ENCODE results near the gene LDLRAD3.

DNA sequence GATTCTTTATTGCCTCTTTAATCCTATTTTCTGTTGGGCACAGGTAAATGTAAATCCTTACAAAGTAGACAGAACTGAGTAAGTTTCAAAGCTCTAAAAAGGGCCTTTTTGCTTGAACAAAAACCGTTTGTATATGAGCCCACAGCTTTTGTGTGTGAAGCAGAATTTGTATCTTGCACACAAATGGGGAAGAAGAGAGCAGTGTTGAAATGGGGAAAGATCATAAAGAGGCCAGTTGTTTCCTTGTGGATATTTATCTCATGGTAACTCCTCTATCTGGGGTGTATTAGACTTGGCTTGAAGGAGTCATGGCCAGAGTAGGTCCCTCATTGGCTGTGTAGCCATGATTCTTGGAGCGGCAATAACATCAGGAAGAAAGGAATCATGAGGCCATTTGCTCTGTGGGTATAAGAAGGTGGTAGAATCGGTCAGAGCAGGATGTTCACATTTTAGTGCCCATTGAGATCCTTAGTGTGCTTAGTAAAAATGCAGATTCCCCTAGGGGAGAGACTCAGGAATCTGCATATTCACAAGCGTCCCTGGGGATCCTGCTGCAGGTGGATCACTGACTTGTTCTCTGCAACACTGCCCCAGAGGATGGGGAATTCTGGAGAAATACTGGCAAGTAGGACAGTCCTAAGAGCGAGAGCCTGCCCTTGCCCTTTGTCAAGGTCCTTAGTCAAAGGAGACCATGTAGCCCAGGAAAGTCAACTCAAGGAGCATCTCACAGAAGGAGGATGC lies 126.5 kb downstream of the LDLRAD3 start:
- TF ChIP-seq, protein P1, sequence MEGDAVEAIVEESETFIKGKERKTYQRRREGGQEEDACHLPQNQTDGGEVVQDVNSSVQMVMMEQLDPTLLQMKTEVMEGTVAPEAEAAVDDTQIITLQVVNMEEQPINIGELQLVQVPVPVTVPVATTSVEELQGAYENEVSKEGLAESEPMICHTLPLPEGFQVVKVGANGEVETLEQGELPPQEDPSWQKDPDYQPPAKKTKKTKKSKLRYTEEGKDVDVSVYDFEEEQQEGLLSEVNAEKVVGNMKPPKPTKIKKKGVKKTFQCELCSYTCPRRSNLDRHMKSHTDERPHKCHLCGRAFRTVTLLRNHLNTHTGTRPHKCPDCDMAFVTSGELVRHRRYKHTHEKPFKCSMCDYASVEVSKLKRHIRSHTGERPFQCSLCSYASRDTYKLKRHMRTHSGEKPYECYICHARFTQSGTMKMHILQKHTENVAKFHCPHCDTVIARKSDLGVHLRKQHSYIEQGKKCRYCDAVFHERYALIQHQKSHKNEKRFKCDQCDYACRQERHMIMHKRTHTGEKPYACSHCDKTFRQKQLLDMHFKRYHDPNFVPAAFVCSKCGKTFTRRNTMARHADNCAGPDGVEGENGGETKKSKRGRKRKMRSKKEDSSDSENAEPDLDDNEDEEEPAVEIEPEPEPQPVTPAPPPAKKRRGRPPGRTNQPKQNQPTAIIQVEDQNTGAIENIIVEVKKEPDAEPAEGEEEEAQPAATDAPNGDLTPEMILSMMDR (conservative IDR thresholded peaks at IDR 0.05; ENCODE audit: low read length): no peak
- no peak for TF ChIP-seq EZH2phosphoT487 (IDR thresholded peaks at IDR 0.05; ENCODE audit: borderline replicate concordance)

Data from Loucy (cell line).